K562 (cell line): Measurements from ENCODE around the gene RTL10. TPM values are rescaled to one million over a fixed set of nuclear protein-coding genes. Genes with fewer than 3 reads are reported as not detected.

Experiments
- ASH1L ChIP-seq: fragments of 450-650 bp; IDR thresholded peaks from 2 replicates; pipeline ENCODE4 v1.6.1; 2018; ENCODE audit warnings: borderline replicate concordance, mild to moderate bottlenecking, low read depth; ENCODE audit not compliant: partially characterized antibody
- CBX1 ChIP-seq: sonication (generic); IDR thresholded peaks from 2 replicates; pipeline ENCODE4 v1.6.1; 2016; ENCODE audit warnings: antibody characterized with exemption, low read depth, mild to moderate bottlenecking
- CBX8 ChIP-seq: fragments of 200-600 bp; sonication (generic); IDR thresholded peaks from 2 replicates; pipeline ENCODE4 v1.6.1; 2012; ENCODE audit warnings: borderline replicate concordance, mixed run types, low read depth, mild to moderate bottlenecking, moderate library complexity, mixed read lengths, low read length, control low read depth, inconsistent platforms; ENCODE audit not compliant: poor library complexity, severe bottlenecking; ENCODE audit errors: extremely low read depth
- EGR1 ChIP-seq: fragments of 450-650 bp; conservative IDR thresholded peaks from 2 replicates; pipeline ENCODE4 v1.6.1; 2017; ENCODE audit warnings: mild to moderate bottlenecking
- GATAD2B ChIP-seq: fragments of 450-650 bp; IDR thresholded peaks from 2 replicates; pipeline ENCODE4 v1.6.1; 2017; ENCODE audit warnings: mild to moderate bottlenecking, borderline replicate concordance
- HBP1 ChIP-seq: fragments of 450-650 bp; formaldehyde crosslinking; IDR thresholded peaks from 2 replicates; pipeline ENCODE4 v1.4.0; 2022; ENCODE audit warnings: missing genetic modification characterization
- HMG20B ChIP-seq: fragments of 250-450 bp; sonication (Bioruptor Pico); IDR thresholded peaks from 2 replicates; pipeline ENCODE4 v1.5.0; 2021; ENCODE audit warnings: mild to moderate bottlenecking
- NR1H2 ChIP-seq: sonication (generic); formaldehyde crosslinking; IDR thresholded peaks from 2 replicates; pipeline ENCODE4 v1.4.0; 2020; ENCODE audit warnings: mild to moderate bottlenecking, missing genetic modification reagents
- PREB ChIP-seq: sonication (generic); formaldehyde crosslinking; IDR thresholded peaks from 2 replicates; pipeline ENCODE4 v1.8.1; 2023; ENCODE audit warnings: mild to moderate bottlenecking, missing genetic modification reagents
- SMAD2 ChIP-seq: fragments of 150-350 bp; IDR thresholded peaks from 2 replicates; pipeline ENCODE4 v1.6.1; 2014; ENCODE audit warnings: low read depth, mild to moderate bottlenecking, low read length
- SRSF7 ChIP-seq: fragments of 200-400 bp; formaldehyde crosslinking; optimal IDR thresholded peaks from 2 replicates; pipeline ENCODE3; 2017; ENCODE audit warnings: mild to moderate bottlenecking, low read depth, low read length
- ZBTB9 ChIP-seq: fragments of 450-650 bp; formaldehyde crosslinking; IDR thresholded peaks from 2 replicates; pipeline ENCODE4 v1.4.0; 2020; ENCODE audit warnings: mild to moderate bottlenecking, moderate library complexity
- ZFP36 ChIP-seq: fragments of 150-350 bp; IDR thresholded peaks from 2 replicates; pipeline ENCODE4 v1.6.1; 2018; ENCODE audit warnings: low read length, low read depth; ENCODE audit not compliant: partially characterized antibody
- ZNF175 ChIP-seq: fragments of 200-800 bp; sonication (Bioruptor generic); IDR thresholded peaks from 2 replicates; pipeline ENCODE4 v1.6.1; 2016; ENCODE audit warnings: low read depth, mild to moderate bottlenecking, missing genetic modification characterization, missing compliant biosample characterization
- ZNF23 ChIP-seq: fragments of 250-450 bp; sonication (Bioruptor Pico); IDR thresholded peaks from 2 replicates; pipeline ENCODE4 v1.4.0; 2020; ENCODE audit warnings: mild to moderate bottlenecking
- ZNF561 ChIP-seq: fragments of 450-650 bp; formaldehyde crosslinking; conservative IDR thresholded peaks from 2 replicates; pipeline ENCODE4 v1.4.0; 2020; ENCODE audit warnings: mild to moderate bottlenecking, moderate library complexity
- ZNF609 ChIP-seq: sonication (generic); formaldehyde crosslinking; IDR thresholded peaks from 2 replicates; pipeline ENCODE4 v1.8.1; 2023; ENCODE audit warnings: missing genetic modification reagents, mild to moderate bottlenecking, borderline replicate concordance
- polyA plus RNA-seq, 8 experiments: library from polyadenylated mRNA; depleted of rRNA in 4 of 8; stranded (reverse) in 5 of 8; unstranded in 3 of 8; fragments of >200 nt; fragmentation: Nextera tagmentation in 2 of 8; fragmentation: Illumina TruSeq in 1 of 8; extraction: Ambion mirVana in 2 of 8; extraction: Trizol in 1 of 8; gene quantifications; 2 replicates each; pipeline versions ENCODE4 v1.2.1 to v1.2.3, GENCODE V29; 2011 to 2014; ENCODE audit warnings: inconsistent platforms in 1 of 8, missing spikeins in 1 of 8
- total RNA-seq, 7 experiments: library from RNA; depleted of rRNA in 6 of 7; stranded (reverse); fragments of >200 nt in 6 of 7; fragmentation: Illumina TruSeq in 2 of 7; extraction: Trizol in 2 of 7; gene quantifications; 2 replicates each; pipeline versions ENCODE4 v1.2.1 to v1.2.3, GENCODE V29; 2011 to 2021; ENCODE audit warnings: low replicate concordance in 1 of 7

The RTL10 gene
- total and polyA plus RNA-seq, 9 of the 15 experiments (the other 6 are each of a cell fraction or from before 2014, with no cell fraction given): 19.8 to 75.5 (median 32.5) TPM

- TF ChIP-seq ZNF609: no peak
- TF ChIP-seq CBX8: no peak
- TF ChIP-seq PREB: no peak
- TF ChIP-seq NR1H2 (CRISPR knock-in tag): no peak
- TF ChIP-seq ZFP36: peak; percentile 2
- TF ChIP-seq SRSF7: no peak
- TF ChIP-seq HBP1 (CRISPR knock-in tag): 0 out of 2 replicates have a peak, but pooled peaks have one; percentile 50
- no peak for TF ChIP-seq ZNF175 (CRISPR knock-in tag)
- peak; percentile 89 for TF ChIP-seq EGR1
- no peak for TF ChIP-seq SMAD2
- no peak for TF ChIP-seq GATAD2B
- TF ChIP-seq ZBTB9 (CRISPR knock-in tag): 0 out of 2 replicates have a peak, but pooled peaks have one; percentile 20
- TF ChIP-seq HMG20B (CRISPR knock-in tag): no peak
- no peak for TF ChIP-seq CBX1
- no peak for TF ChIP-seq ASH1L
- TF ChIP-seq ZNF561: no peak
- no peak for TF ChIP-seq ZNF23
These were observed 48.2 kb downstream of the RTL10 start (continued) for GRCh38 chr22:19806213-19807160.
